ENCODE measurements around the gene ZDHHC21. TPM values are rescaled to one million over a fixed set of nuclear protein-coding genes. Genes with fewer than 3 reads are reported as not detected.

Gene ZDHHC21
- total RNA-seq, 1 experiment from 2014 or later: 3.4 TPM

Other genes starting within 250 kb of the ZDHHC21 start
- gene CER1, start 29.3 kb upstream of the ZDHHC21 start, total RNA-seq (2021; ENCODE audit: unreplicated experiment): not detected
- gene FREM1, start 217.0 kb upstream of the ZDHHC21 start, total RNA-seq (2021; ENCODE audit: unreplicated experiment): not detected

All from Panc1 (cell line).